GM18909 (cell line): Measurements from ENCODE around the gene RHEX.
A peak's percentile ranks its signal among the peaks of the same experiment; 100 is the strongest.
"Not testable (repeated sequence)": the region's sequence is repeated elsewhere in the genome, so short reads cannot be mapped to it uniquely, and the experiment has no call there.

ENCODE experiments used
- ATAC-seq: cut with Tn5 transposase; IDR thresholded peaks from one replicate; pipeline ENCODE4 v1.9.1; 2021; ENCODE audit warnings: mild to moderate bottlenecking; ENCODE audit not compliant: unreplicated experiment, poor library complexity

Gene RHEX

GRCh38 chr1:206029484-206029883 lies 23.5 kb upstream of the RHEX start:
- ATAC-seq = no peak

DNA sequence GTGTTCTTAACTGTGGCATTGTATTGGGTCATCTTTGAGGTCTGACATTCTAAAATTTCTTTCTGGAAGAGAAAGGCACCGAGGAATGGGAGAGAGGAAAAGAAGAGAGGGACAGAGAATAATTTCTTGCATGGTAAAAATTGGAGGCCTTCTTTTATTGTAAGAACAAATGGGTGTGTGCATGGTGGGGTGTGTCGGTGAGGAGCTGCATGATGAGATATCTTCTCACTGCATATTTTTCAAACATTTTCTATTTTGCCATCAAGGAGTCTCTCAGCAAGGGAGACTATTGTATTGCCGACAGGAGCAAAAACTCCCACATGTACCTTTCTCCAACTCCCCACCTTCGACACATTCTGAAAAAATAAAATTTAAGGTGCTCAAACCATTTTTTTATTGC lies 22.8 kb upstream of the RHEX start:
- no peak for ATAC-seq

DNA sequence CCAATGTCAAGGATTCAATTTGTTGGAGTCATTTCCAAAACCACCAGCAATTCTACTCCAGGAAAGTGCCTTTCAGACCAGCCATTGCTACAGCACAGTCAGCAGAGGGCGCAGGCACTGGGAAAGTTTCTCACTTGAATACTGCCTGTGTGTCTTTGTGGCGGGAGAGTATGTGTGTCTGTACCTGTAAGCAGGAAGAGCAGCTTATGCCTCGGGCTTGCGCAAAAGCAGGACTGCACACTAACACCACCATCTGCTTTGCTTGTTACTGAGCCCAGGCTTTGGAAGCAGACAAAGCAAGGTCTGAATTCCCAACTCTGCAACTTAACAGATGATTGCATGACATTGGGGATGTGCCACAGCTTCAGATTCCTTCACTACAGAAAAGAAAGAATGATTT lies 22.3 kb upstream of the RHEX start:
- ATAC-seq = peak; percentile 81

GRCh38 chr1:206032380-206033140 lies 20.4 kb upstream of the RHEX start:
- ATAC-seq = no peak

- ATAC-seq = no peak
Observed at GRCh38 chr1:206035027-206035426, 17.9 kb upstream of the RHEX start.

GRCh38 chr1:206036663-206037455 lies 16.1 kb upstream of the RHEX start:
- peak; percentile 35 for ATAC-seq

DNA sequence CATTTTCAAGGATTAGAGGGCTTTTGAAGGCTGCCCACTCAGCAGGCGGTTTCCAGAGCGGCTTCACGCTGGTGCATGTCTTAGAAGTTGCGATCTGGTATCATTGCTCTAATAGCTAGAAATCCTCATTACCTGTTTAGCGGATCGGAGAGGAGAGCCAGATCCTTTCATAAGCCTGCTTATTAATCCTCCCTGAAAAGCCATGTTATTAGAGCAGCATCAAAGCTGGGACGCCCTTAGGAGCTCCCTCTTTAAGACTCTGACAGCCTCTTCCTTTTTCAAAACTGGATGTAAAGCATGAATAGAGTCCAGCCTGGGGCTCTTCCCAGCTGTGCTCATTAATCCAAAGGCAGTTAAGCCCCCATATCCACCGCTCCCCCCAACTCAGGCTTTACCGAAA lies 15.4 kb upstream of the RHEX start:
- no peak for ATAC-seq

DNA sequence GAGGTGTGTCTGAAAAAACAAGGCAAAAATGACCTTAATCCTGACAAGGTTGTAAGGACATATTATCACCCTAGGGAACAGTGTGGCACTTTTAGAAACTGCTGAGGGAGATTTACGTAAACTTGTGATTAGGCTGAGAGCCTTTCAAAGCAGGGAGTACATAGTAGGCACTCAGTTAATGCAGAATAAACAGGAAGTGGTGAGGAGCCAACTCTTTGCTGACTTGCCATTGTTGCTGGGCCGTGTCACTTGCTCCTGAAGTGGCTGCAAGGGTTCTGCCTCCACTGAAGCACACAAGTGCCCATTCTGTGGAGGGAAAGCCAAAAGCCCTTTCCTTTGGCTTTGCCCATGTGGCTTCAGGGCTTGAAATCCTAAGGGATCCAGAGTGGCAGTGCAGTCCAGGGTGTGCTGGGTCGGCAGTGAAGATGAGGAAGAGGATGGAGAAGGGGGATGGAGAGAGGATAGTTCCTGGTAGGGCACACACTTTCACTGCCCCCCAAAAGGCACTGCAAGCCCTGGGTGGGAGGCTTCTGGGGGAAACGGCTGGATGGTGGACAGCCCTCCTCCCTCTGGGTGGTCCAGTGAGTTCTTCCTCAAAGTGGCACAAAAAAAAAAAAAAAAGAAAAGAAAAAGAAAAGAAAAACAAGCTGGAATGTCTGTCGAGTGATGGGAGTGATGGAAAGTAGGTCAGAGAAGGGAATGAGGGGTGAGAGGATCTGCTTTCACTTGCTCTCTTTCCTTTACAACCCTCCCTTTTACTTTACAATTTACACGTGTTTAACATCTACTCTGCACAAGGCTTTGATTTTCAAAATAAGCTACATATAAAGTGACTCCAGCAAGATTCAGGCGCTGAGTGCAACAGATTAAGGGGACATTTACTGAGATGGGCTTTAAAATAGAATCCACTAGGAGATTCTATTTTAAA lies 13.7 kb upstream of the RHEX start:
- ATAC-seq = no peak

DNA sequence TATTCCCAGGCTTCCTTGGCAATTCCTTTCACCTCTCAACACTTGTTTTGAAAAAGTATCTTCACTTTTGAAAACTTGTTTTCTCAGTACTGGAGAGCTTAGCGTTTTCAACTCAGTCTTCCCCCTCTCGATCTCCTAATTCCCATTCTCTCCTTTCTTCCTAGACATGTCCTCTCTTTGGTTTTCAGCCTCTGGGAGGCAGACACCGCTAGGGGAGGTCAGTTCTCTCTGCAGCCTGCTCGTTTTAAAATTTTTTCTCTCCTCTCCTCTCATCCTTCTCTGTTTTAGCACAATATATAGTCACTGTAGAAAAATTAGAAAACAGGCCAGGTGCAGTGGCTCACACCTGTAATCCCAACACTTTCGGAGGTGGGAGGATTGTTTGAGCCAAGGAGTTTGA lies 12.6 kb upstream of the RHEX start:
- no peak for ATAC-seq

- ATAC-seq = no peak
Observed at GRCh38 chr1:206041640-206042039, 11.3 kb upstream of the RHEX start.

GRCh38 chr1:206047271-206047670 lies 5.7 kb upstream of the RHEX start:
- no peak for ATAC-seq

- ATAC-seq = no peak
Observed at GRCh38 chr1:206048582-206048981, 4.4 kb upstream of the RHEX start.

DNA sequence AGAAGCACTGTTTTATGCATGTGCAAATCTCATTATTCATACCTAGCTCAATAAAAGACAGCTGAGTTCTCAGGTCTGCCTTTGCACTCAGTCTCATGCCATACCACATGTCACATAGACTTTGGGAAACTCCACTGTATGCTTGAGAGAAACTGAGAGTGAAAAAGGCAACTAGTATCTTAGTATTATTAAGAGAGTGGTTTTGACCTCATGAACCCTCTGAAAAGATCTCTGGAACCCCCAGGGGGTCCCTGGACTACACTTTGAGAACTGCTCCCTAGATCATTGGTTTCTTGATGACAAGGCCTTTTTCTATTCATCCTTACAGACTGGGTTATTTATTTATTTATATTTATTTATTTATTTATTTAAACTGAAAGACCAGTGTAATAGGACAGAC lies 3.7 kb upstream of the RHEX start:
- ATAC-seq = peak; percentile 38

DNA sequence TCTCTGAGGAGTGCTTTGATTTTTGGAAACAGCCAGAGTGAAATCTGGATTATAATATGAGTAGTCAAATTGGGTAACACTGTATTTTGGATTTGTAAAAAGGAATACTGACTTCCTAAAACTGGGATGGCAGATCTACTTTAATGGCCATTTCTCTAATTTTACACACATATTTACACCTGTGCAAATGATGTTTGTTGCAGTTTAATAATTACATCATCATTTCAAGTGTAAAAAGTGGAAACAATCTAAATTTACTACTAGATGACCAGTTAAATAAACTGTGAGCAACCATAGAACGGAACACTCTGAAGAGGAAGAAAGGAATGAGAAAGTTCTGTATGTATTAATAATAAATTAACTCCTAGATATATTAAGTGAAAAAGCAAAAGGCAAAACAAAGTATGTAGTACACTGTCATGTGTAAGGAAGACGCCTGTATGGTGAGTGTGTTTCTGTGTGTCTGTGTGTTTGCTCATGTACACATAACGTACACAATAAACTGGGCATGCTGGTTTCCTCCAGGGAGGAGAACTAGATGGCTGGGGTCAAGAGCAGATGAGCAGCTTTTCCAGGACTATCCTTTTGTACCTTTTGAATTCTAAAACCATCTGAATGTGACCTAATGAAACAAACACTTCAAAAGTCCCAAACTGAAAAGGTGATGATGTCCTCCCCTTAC lies 2.9 kb upstream of the RHEX start:
- no peak for ATAC-seq

- peak; percentile 87 for ATAC-seq
Observed at GRCh38 chr1:206050655-206051235, 2.2 kb upstream of the RHEX start.

GRCh38 chr1:206052231-206052865 lies 625 bp upstream of the RHEX start:
- not testable (repeated sequence) for ATAC-seq

GRCh38 chr1:206053616-206054015 lies 643 bp downstream of the RHEX start:
- not testable (repeated sequence) for ATAC-seq

GRCh38 chr1:206055069-206055625 lies 2.2 kb downstream of the RHEX start:
- ATAC-seq = not testable (repeated sequence)
